Thyroid gland (tissue), 4 donors: ENCODE data around the gene FARP2. TPM values are rescaled to one million over a fixed set of nuclear protein-coding genes. Genes with fewer than 3 reads are reported as not detected.
"Not testable (repeated sequence)": the region's sequence is repeated elsewhere in the genome, so short reads cannot be mapped to it uniquely, and the experiment has no call there.

ENCODE experiments used
- DNase-seq, 2 donors: peaks; one replicate each; pipeline ENCODE4 v3.0.0-alpha.2; 2019
- H3K27ac ChIP-seq, 3 donors: fragments of 200-600 bp; sonication (generic); 1 replicate in 2 of 3; 2 replicates in 1 of 3; pipeline ENCODE4 v1.5.1; 2016 to 2019; ENCODE audit warnings: mild to moderate bottlenecking in 1 of 3, moderate library complexity in 1 of 3
- H3K27me3 ChIP-seq: fragments of 200-600 bp; sonication (generic); one replicate; pipeline ENCODE4 v1.5.1; 2019
- H3K36me3 ChIP-seq, 2 donors: fragments of 200-600 bp; sonication (generic); one replicate each; pipeline ENCODE4 v1.5.1; 2016 to 2019
- H3K4me1 ChIP-seq, 2 donors: fragments of 200-600 bp; sonication (generic); one replicate each; pipeline ENCODE4 v1.5.1; 2017 to 2019
- H3K4me3 ChIP-seq, 3 donors: fragments of 200-600 bp; sonication (generic); replicated peaks in 1 of 3; 1 replicate in 2 of 3; 2 replicates in 1 of 3; pipeline ENCODE4 v1.5.1; 2016; ENCODE audit warnings: mild to moderate bottlenecking in 1 of 3
- H3K9me3 ChIP-seq: fragments of 200-600 bp; sonication (generic); one replicate; pipeline ENCODE4 v1.5.1; 2017
- CTCF ChIP-seq, 6 experiments: fragments of 200-600 bp in 3 of 6; fragments of 450-650 bp in 3 of 6; sonication (generic) in 3 of 6; IDR thresholded peaks; one replicate each; pipeline ENCODE4 v1.5.1; 2016 to 2019; ENCODE audit warnings: antibody characterized with exemption in 6 of 6, mild to moderate bottlenecking in 2 of 6, inconsistent platforms in 1 of 6, moderate library complexity in 1 of 6
- POLR2A ChIP-seq, 2 donors: fragments of 450-650 bp; IDR thresholded peaks; one replicate each; pipeline ENCODE4 v1.6.1; 2017; ENCODE audit warnings: antibody characterized with exemption in 2 of 2, mild to moderate bottlenecking in 2 of 2, moderate library complexity in 1 of 2
- WGBS, 2 donors: methylation state at CpG; one replicate each; pipeline ENCODE4 v1.1.5; 2017; 5-methylcytosine and 5-hydroxymethylcytosine counted together
- intact Hi-C: fragments of 100-400 bp; cut with DNase I; formaldehyde crosslinking; loops from one replicate; pipeline ENCODE4 v1.15.1; 2023
- total RNA-seq, 4 donors: library from RNA; depleted of rRNA; stranded (reverse); fragments of >200 nt; gene quantifications; one replicate each; pipeline ENCODE4 v1.2.3, GENCODE V29; 2016

FARP2 gene
- total RNA-seq, 4 donors from 2014 or later = 16.9 to 24.1 (median 20.3) TPM

GRCh38 chr2:241437179-241437578 is 81.1 kb downstream of the FARP2 start:
- TF ChIP-seq CTCF (IDR thresholded peaks at IDR 0.05) (no peak), POLR2A (IDR thresholded peaks at IDR 0.05) (no peak)
- no peak for DNase-seq
- Histone ChIP-seq H3K9me3 (no peaks in the 10 kb centered on the region), H3K27me3 (no peaks in the 10 kb centered on the region), H3K36me3 (peaks cover 2 to 7% of the 10 kb centered on the region in 2 donors), H3K4me1 (no peaks in the 10 kb centered on the region), H3K27ac (no peak overlapping the region), H3K4me3 (no peak overlapping the region)
- intact Hi-C loops = no loop called here
- WGBS, 2 donors = 95 to 99% methylated on average over 2 of the region's 2 CpGs

GRCh38 chr2:241441492-241441891 is 85.4 kb downstream of the FARP2 start:
- no peaks in the 10 kb centered on the region for H3K9me3 ChIP-seq
- no peak for TF ChIP-seq CTCF (IDR thresholded peaks at IDR 0.05)
- no peak for TF ChIP-seq POLR2A (IDR thresholded peaks at IDR 0.05)
- no peak for DNase-seq
- WGBS, 2 donors = 93 to 95% methylated on average over 12 to 14 of the region's 14 CpGs
- H3K4me1 ChIP-seq = no peaks in the 10 kb centered on the region
- H3K27ac ChIP-seq = no peak overlapping the region
- H3K36me3 ChIP-seq = peaks cover 6 to 19% of the 10 kb centered on the region in 2 donors
- intact Hi-C loops = no loop called here
- no peak overlapping the region for H3K4me3 ChIP-seq
- H3K27me3 ChIP-seq = no peaks in the 10 kb centered on the region

- peak; percentile 8 to 29 for DNase-seq
- TF ChIP-seq POLR2A (IDR thresholded peaks at IDR 0.05) = no peak
- TF ChIP-seq CTCF (IDR thresholded peaks at IDR 0.05) = no peak
- WGBS, 2 donors = 84 to 90% methylated on average over 6 of the region's 6 CpGs
Measured at GRCh38 chr2:241443486-241444223, 87.6 kb downstream of the FARP2 start.

GRCh38 chr2:241445426-241445825 is 89.3 kb downstream of the FARP2 start:
- no peak for TF ChIP-seq POLR2A (IDR thresholded peaks at IDR 0.05)
- no peak for TF ChIP-seq CTCF (IDR thresholded peaks at IDR 0.05)
- H3K4me1 ChIP-seq = no peaks in the 10 kb centered on the region
- H3K27ac ChIP-seq = no peak overlapping the region
- intact Hi-C loops = no loop called here
- DNase-seq = no peak
- H3K27me3 ChIP-seq = no peaks in the 10 kb centered on the region
- peaks cover 6 to 17% of the 10 kb centered on the region in 2 donors for H3K36me3 ChIP-seq
- H3K4me3 ChIP-seq = no peak overlapping the region
- H3K9me3 ChIP-seq = no peaks in the 10 kb centered on the region
- WGBS, 2 donors = 88 to 94% methylated on average over 2 of the region's 2 CpGs

More at GRCh38 chr2:241443486-241444223, 87.6 kb downstream of the FARP2 start:
- no peaks in the 10 kb centered on the region for H3K4me1 ChIP-seq
- H3K9me3 ChIP-seq = no peaks in the 10 kb centered on the region
- H3K27ac ChIP-seq = no peak overlapping the region
- no peaks in the 10 kb centered on the region for H3K27me3 ChIP-seq
- no peak overlapping the region for H3K4me3 ChIP-seq
- peaks cover 6 to 19% of the 10 kb centered on the region in 2 donors for H3K36me3 ChIP-seq
- intact Hi-C loops = no loop called here

- H3K4me3 ChIP-seq, DNase-seq, H3K27ac ChIP-seq, H3K27me3 ChIP-seq, H3K36me3 ChIP-seq, intact Hi-C loops, H3K9me3 ChIP-seq, H3K4me1 ChIP-seq: not testable (repeated sequence)
- WGBS, 2 donors = 97% methylated on average over 7 of the region's 7 CpGs
Measured at GRCh38 chr2:241450092-241450491, 94.0 kb downstream of the FARP2 start.
